CD4-positive, alpha-beta T cell (primary cell): ENCODE measurements around the gene SIRPB1. TPM values are rescaled to one million over a fixed set of nuclear protein-coding genes. Genes with fewer than 3 reads are reported as not detected.

Experiments used
- ATAC-seq: fragments of 200-7000 bp; cut with Tn5 transposase; one replicate; pipeline ENCODE4 v1.10.0; 2022; ENCODE audit warnings: mild to moderate bottlenecking; ENCODE audit not compliant: poor library complexity
- CTCF ChIA-PET: fragments of 350-600 bp; sonication (Branson Sonifier 250); formaldehyde crosslinking; loops from one replicate; lab custom pipeline; 2021; ENCODE audit warnings: antibody characterized with exemption, inconsistent platforms; lab: Charles Lee
- POLR2A ChIA-PET: fragments of 350-600 bp; sonication (Branson Sonifier 250); formaldehyde crosslinking; loops from one replicate; lab custom pipeline; 2021; ENCODE audit warnings: antibody characterized with exemption, inconsistent platforms; lab: Charles Lee
- DNase-seq, 14 experiments: peaks; one replicate each; pipeline ENCODE4 v3.0.0-alpha.2; 2013 to 2020; ENCODE audit warnings: mixed read lengths in 2 of 14
- H3K27ac ChIP-seq, 2 donors: one replicate each; pipeline versions ENCODE4 v1.5.1 to v1.7.0; 2013; ENCODE audit warnings: low read length in 2 of 2, low read depth in 1 of 2, mild to moderate bottlenecking in 1 of 2
- H3K27me3 ChIP-seq, 2 experiments: 1 replicate in 1 of 2; 2 replicates in 1 of 2; pipeline versions ENCODE4 v1.6.1 to v1.7.0; 2013; ENCODE audit warnings: low read length in 2 of 2, control low read depth in 1 of 2, mild to moderate bottlenecking in 1 of 2, moderate library complexity in 1 of 2; ENCODE audit not compliant: insufficient read depth in 2 of 2, control insufficient read depth in 1 of 2
- H3K36me3 ChIP-seq: one replicate; pipeline ENCODE4 v1.6.1; 2013; ENCODE audit warnings: low read length, control low read depth; ENCODE audit not compliant: insufficient read depth
- H3K4me1 ChIP-seq: one replicate; pipeline ENCODE4 v1.6.1; 2013; ENCODE audit warnings: low read length, control low read depth; ENCODE audit not compliant: insufficient read depth
- H3K4me3 ChIP-seq: one replicate; pipeline ENCODE4 v1.5.1; 2013; ENCODE audit warnings: mild to moderate bottlenecking, low read length, moderate library complexity
- H3K9me3 ChIP-seq, 2 experiments: 1 replicate in 1 of 2; 2 replicates in 1 of 2; pipeline versions ENCODE4 v1.6.1 to v1.7.0; 2013; ENCODE audit warnings: low read length in 2 of 2, mild to moderate bottlenecking in 2 of 2, control low read depth in 1 of 2, moderate library complexity in 1 of 2; ENCODE audit not compliant: control insufficient read depth in 1 of 2, insufficient read depth in 1 of 2
- H3K27ac Mint-ChIP-seq: one replicate; pipeline ENCODE4 v1.8.0; 2020; ENCODE audit warnings: mixed read lengths
- H3K27me3 Mint-ChIP-seq: one replicate; pipeline ENCODE4 v1.8.0; 2021; ENCODE audit warnings: mixed read lengths
- H3K36me3 Mint-ChIP-seq: one replicate; pipeline ENCODE4 v1.8.0; 2021; ENCODE audit warnings: low read depth, mixed read lengths
- H3K4me1 Mint-ChIP-seq: one replicate; pipeline ENCODE4 v1.8.0; 2021; ENCODE audit warnings: low read depth, mixed read lengths
- H3K4me3 Mint-ChIP-seq: one replicate; pipeline ENCODE4 v1.8.0; 2020; ENCODE audit warnings: mild to moderate bottlenecking, mixed read lengths
- H3K9me3 Mint-ChIP-seq: one replicate; pipeline ENCODE4 v1.8.0; 2020; ENCODE audit warnings: mixed read lengths
- CTCF ChIP-seq: fragments of 200-600 bp; IDR thresholded peaks from one replicate; pipeline ENCODE4 v1.8.0; 2022; ENCODE audit warnings: antibody characterized with exemption, mild to moderate bottlenecking
- intact Hi-C, 2 experiments: fragments of 100-400 bp; cut with DNase I in 1 of 2; cut with micrococcal nuclease in 1 of 2; formaldehyde crosslinking; loops; one replicate each; pipeline versions ENCODE4 v1.15.1 to v1.9.0; 2023 to 2025; cut with DNase I, micrococcal nuclease
- total RNA-seq, 174 experiments: library from RNA in 2 of 174; stranded (reverse) in 2 of 174; gene quantifications; one replicate each; pipeline ENCODE4 v1.2.3 and lab custom pipeline; 2021 to 2026

The SIRPB1 gene
- total RNA-seq, 2 experiments from 2014 or later: 7.8 to 8.6 TPM

DNA sequence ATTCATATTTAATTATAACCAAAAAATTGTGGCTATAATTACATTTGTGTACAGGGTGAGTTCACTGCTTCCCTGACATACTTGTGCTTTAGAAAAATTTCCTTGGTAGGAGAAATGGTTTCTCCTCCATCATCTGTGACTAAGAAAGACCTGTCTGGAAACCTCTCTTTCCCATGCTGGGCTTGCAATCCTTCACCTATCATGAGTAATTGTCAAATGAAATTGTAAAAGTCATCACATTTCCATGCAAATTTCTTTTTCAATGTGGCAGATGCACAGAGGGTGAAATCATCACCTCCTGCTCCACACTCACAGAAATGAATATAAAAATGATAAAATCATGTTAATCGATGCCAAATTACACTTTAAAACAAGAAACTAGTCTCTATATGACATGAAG is 1.5 kb upstream of the SIRPB1 start:
- Mint-ChIP-seq H3K4me3 (no peak overlapping the region), H3K27me3 (no peaks in the 10 kb centered on the region), H3K27ac (peak overlapping the region; percentile 35), H3K36me3 (peaks cover 34% of the 10 kb centered on the region), H3K4me1 (peaks cover 77% of the 10 kb centered on the region), H3K9me3 (peaks cover 3% of the 10 kb centered on the region)
- intact Hi-C loops: no loop called here
- ChIA-PET CTCF (no interaction called here), POLR2A (no interaction called here)
- Histone ChIP-seq H3K27me3 (no peaks in the 10 kb centered on the region), H3K4me1 (peaks cover 51% of the 10 kb centered on the region), H3K36me3 (no peaks in the 10 kb centered on the region), H3K9me3 (peaks cover 0 to 3% of the 10 kb centered on the region in 2 experiments), H3K4me3 (no peak overlapping the region), H3K27ac (no peak overlapping the region)
- no peak for DNase-seq
- TF ChIP-seq CTCF: no peak
- no peak for ATAC-seq

GRCh38 chr20:1618954-1619540 is 762 bp downstream of the SIRPB1 start:
- TF ChIP-seq CTCF: no peak
- Histone ChIP-seq H3K27ac (no peak overlapping the region), H3K36me3 (no peaks in the 10 kb centered on the region), H3K4me1 (peaks cover 39% of the 10 kb centered on the region), H3K9me3 (peaks cover 0 to 3% of the 10 kb centered on the region in 2 experiments), H3K27me3 (no peaks in the 10 kb centered on the region), H3K4me3 (no peak overlapping the region)
- no peaks in the 10 kb centered on the region for H3K27me3 Mint-ChIP-seq
- intact Hi-C loops: no loop called here
- ATAC-seq (no peak), DNase-seq (peak in 1 of 14 experiments; percentile 17)
- H3K36me3 Mint-ChIP-seq: peaks cover 33% of the 10 kb centered on the region
- CTCF ChIA-PET: no interaction called here
- no peak overlapping the region for H3K4me3 Mint-ChIP-seq
- POLR2A ChIA-PET: no interaction called here
- peaks cover 3% of the 10 kb centered on the region for H3K9me3 Mint-ChIP-seq
- H3K4me1 Mint-ChIP-seq: peaks cover 63% of the 10 kb centered on the region
- H3K27ac Mint-ChIP-seq: peak overlapping the region; percentile 43

DNA sequence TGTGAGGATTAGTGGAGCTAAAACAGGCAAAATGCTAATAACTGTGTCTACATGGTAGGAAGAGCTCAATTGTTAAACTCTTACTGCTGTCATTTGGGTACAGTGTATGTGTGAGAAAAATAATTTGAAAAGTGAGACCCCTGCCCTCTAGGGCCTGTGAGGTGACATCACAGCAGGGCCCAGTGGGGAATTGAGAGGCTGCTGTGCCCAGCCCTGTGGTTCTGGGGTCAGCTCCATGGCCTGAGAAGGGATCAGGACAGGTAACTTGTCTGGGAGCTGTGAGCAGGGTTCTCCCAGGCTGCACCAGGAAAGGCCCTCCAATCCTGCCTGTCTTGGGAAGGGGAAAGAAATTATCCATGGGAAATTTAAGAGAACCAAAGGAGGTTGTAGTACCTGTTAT is 1.3 kb downstream of the SIRPB1 start:
- intact Hi-C loops: no loop called here
- Mint-ChIP-seq H3K36me3 (peaks cover 39% of the 10 kb centered on the region), H3K27ac (peak overlapping the region; percentile 43), H3K9me3 (peaks cover 3% of the 10 kb centered on the region), H3K4me1 (peaks cover 63% of the 10 kb centered on the region), H3K4me3 (no peak overlapping the region), H3K27me3 (no peaks in the 10 kb centered on the region)
- Histone ChIP-seq H3K4me1 (peaks cover 37% of the 10 kb centered on the region), H3K36me3 (no peaks in the 10 kb centered on the region), H3K4me3 (no peak overlapping the region), H3K27ac (no peak overlapping the region), H3K9me3 (peaks cover 0 to 3% of the 10 kb centered on the region in 2 experiments), H3K27me3 (no peaks in the 10 kb centered on the region)
- no peak for ATAC-seq
- ChIA-PET POLR2A (no interaction called here), CTCF (no interaction called here)
- DNase-seq: no peak
- no peak for TF ChIP-seq CTCF
